NT2/D1 (cell line): ENCODE results near the gene PILRA.

Experiments used
- YY1 ChIP-seq: IDR thresholded peaks from 2 replicates; pipeline ENCODE4 v1.6.1; 2011; ENCODE audit not compliant: insufficient read length, insufficient read depth
- ZNF274 ChIP-seq: IDR thresholded peaks from 2 replicates; pipeline ENCODE4 v1.6.1; 2011; ENCODE audit warnings: mild to moderate bottlenecking, low read depth, low read length

GRCh38 chr7:100351657-100352058 lies 21.6 kb upstream of the PILRA start:
- TF ChIP-seq YY1 (no peak), ZNF274 (no peak)
